ENCODE measurements around the gene ZRANB1.

- TF ChIP-seq EZH2phosphoT487 (IDR thresholded peaks at IDR 0.05) (no peak), CTCF (IDR thresholded peaks at IDR 0.05) (no peak), EZH2 (IDR thresholded peaks at IDR 0.05) (no peak)
These were observed 49.0 kb downstream of the ZRANB1 start for GRCh38 chr10:124990671-124991625.

Measured in neural progenitor cell (in vitro differentiated cells).